PC-3 (cell line): ENCODE results near the gene NKAP. TPM values are rescaled to one million over a fixed set of nuclear protein-coding genes. Genes with fewer than 3 reads are reported as not detected.

ENCODE experiments used
- ATAC-seq: fragments of 200-7000 bp; cut with Tn5 transposase; 2 replicates; pipeline ENCODE4 v1.9.1; 2020; ENCODE audit warnings: mild to moderate bottlenecking, moderate library complexity
- BruUV-seq: library from RNA; stranded (reverse); fragments of 400-500 nt; replicated peaks from 2 replicates; lab custom pipeline; 2021; lab: Mats Ljungman, UMichigan
- CTCF ChIA-PET: fragments of 300-600 bp; sonication (Branson Sonifier 250); formaldehyde crosslinking; loops from one replicate; lab custom pipeline; 2022; ENCODE audit warnings: antibody characterized with exemption; lab: Charles Lee
- POLR2A ChIA-PET: fragments of 300-600 bp; sonication (Branson Sonifier 250); formaldehyde crosslinking; loops from one replicate; lab custom pipeline; 2022; ENCODE audit warnings: antibody characterized with exemption; ENCODE audit not compliant: unreplicated experiment; lab: Charles Lee
- DNase-seq: peaks from one replicate; pipeline ENCODE4 v3.0.0-alpha.2; 2015
- H2AFZ ChIP-seq: fragments of 300-600 bp; sonication (generic); 2 replicates; pipeline ENCODE4 v1.6.0; 2016; ENCODE audit warnings: antibody characterized with exemption, low read length
- H3F3A ChIP-seq: fragments of 300-600 bp; sonication (generic); one replicate; pipeline ENCODE4 v1.6.0; 2017; ENCODE audit warnings: antibody characterized with exemption, low read length, control low read depth, mild to moderate bottlenecking; ENCODE audit not compliant: unreplicated experiment
- H3K27ac ChIP-seq: fragments of 300-600 bp; sonication (generic); 2 replicates; pipeline ENCODE4 v1.5.1; 2016; ENCODE audit warnings: mild to moderate bottlenecking, low read length
- H3K27me3 ChIP-seq: fragments of 300-600 bp; sonication (generic); 2 replicates; pipeline ENCODE4 v1.6.1; 2016; ENCODE audit warnings: low read length, mixed read lengths
- H3K36me3 ChIP-seq: fragments of 300-600 bp; sonication (generic); 2 replicates; pipeline ENCODE4 v1.6.1; 2016; ENCODE audit warnings: low read depth, mixed run types, low read length, mixed read lengths
- H3K4me1 ChIP-seq: fragments of 300-600 bp; sonication (generic); 2 replicates; pipeline ENCODE4 v1.5.1; 2016; ENCODE audit warnings: low read length; ENCODE audit not compliant: insufficient read depth
- H3K4me2 ChIP-seq: fragments of 300-600 bp; sonication (generic); 2 replicates; pipeline ENCODE4 v1.6.0; 2016; ENCODE audit warnings: low read length
- H3K4me3 ChIP-seq: fragments of 300-600 bp; sonication (generic); 2 replicates; pipeline ENCODE4 v1.5.1; 2016; ENCODE audit warnings: mild to moderate bottlenecking, low read length, mixed read lengths
- H3K79me2 ChIP-seq: fragments of 300-600 bp; sonication (generic); 2 replicates; pipeline ENCODE4 v1.6.1; 2017; ENCODE audit warnings: low read length, mixed read lengths
- H3K9ac ChIP-seq: fragments of 300-600 bp; sonication (generic); 2 replicates; pipeline ENCODE4 v1.6.0; 2016; ENCODE audit warnings: mild to moderate bottlenecking, low read length
- H3K9me2 ChIP-seq: fragments of 300-600 bp; sonication (generic); replicated peaks from 2 replicates; pipeline ENCODE4 v1.6.1; 2016; ENCODE audit warnings: mixed run types, low read length, mixed read lengths
- H3K9me3 ChIP-seq: fragments of 300-600 bp; sonication (generic); 2 replicates; pipeline ENCODE4 v1.6.1; 2016; ENCODE audit warnings: low read length, mixed read lengths
- H4K20me1 ChIP-seq: fragments of 300-600 bp; sonication (generic); 2 replicates; pipeline ENCODE4 v1.6.1; 2016; ENCODE audit warnings: low read length, mixed read lengths
- CTCF ChIP-seq: fragments of 300-600 bp; sonication (generic); conservative IDR thresholded peaks from 2 replicates; pipeline ENCODE4 v1.5.1; 2017; ENCODE audit warnings: antibody characterized with exemption, low read depth, mild to moderate bottlenecking, low read length
- EZH2 ChIP-seq: fragments of 300-600 bp; sonication (generic); IDR thresholded peaks from one replicate; pipeline ENCODE4 v1.6.1; 2017; ENCODE audit warnings: antibody characterized with exemption, mild to moderate bottlenecking, low read length; ENCODE audit not compliant: unreplicated experiment
- EZH2phosphoT487 ChIP-seq: fragments of 300-600 bp; sonication (generic); IDR thresholded peaks from 2 replicates; pipeline ENCODE4 v1.6.1; 2018; ENCODE audit warnings: mild to moderate bottlenecking, antibody characterized with exemption, low read length, borderline replicate concordance
- intact Hi-C: fragments of 100-400 bp; cut with micrococcal nuclease; formaldehyde crosslinking; loops from 2 replicates; pipeline ENCODE4 v1.9.0; 2023
- total RNA-seq: library from RNA; depleted of rRNA; stranded (reverse); fragments of >200 nt; gene quantifications from 2 replicates; pipeline ENCODE4 v1.2.3, GENCODE V29; 2014

NKAP gene
- total RNA-seq, 1 experiment from 2014 or later: 5.2 TPM

GRCh38 chrX:119900976-119901375 is 42.6 kb downstream of the NKAP start:
- Histone ChIP-seq H3K36me3 (no peaks in the 10 kb centered on the region), H3K9me2 (no peaks in the 10 kb centered on the region), H3K9ac (no peak overlapping the region), H3K9me3 (no peaks in the 10 kb centered on the region), H3K79me2 (no peaks in the 10 kb centered on the region), H3K27me3 (no peaks in the 10 kb centered on the region), H3K4me2 (no peak overlapping the region), H2AFZ (no peak overlapping the region), H3K4me1 (no peaks in the 10 kb centered on the region), H4K20me1 (no peaks in the 10 kb centered on the region), H3K4me3 (no peak overlapping the region), H3F3A (no peaks in the 10 kb centered on the region), H3K27ac (no peak overlapping the region)
- POLR2A ChIA-PET: interaction anchor here (0.7 kb wide), 1 partner anchor 162 kb away, joined by 6 read pairs; no protein-coding TSS in a partner anchor
- DNase-seq (no peak), ATAC-seq (no peak)
- BruUV-seq: no TSS peak
- no peak for TF ChIP-seq EZH2phosphoT487
- no peak for TF ChIP-seq EZH2
- no peak for TF ChIP-seq CTCF
- CTCF ChIA-PET: no interaction called here
- intact Hi-C loops: no loop called here

GRCh38 chrX:119899125-119899524 is 44.4 kb downstream of the NKAP start:
- ATAC-seq: peak; percentile 27; the same call in 1 of the 2 replicates
- POLR2A ChIA-PET: no interaction called here

More at GRCh38 chrX:119899125-119899524, 44.4 kb downstream of the NKAP start:
- no peak for TF ChIP-seq EZH2
- no peak for TF ChIP-seq EZH2phosphoT487
- TF ChIP-seq CTCF: no peak
- H3K36me3 ChIP-seq: no peaks in the 10 kb centered on the region
- H2AFZ ChIP-seq: no peak overlapping the region
- no peaks in the 10 kb centered on the region for H3F3A ChIP-seq
- no peaks in the 10 kb centered on the region for H3K4me1 ChIP-seq
- H3K9ac ChIP-seq: no peak overlapping the region
- H3K27ac ChIP-seq: no peak overlapping the region
- H4K20me1 ChIP-seq: no peaks in the 10 kb centered on the region
- no peak overlapping the region for H3K4me2 ChIP-seq
- DNase-seq: peak; percentile 7
- no peaks in the 10 kb centered on the region for H3K9me3 ChIP-seq
- no TSS peak for BruUV-seq
- CTCF ChIA-PET: no interaction called here
- no peaks in the 10 kb centered on the region for H3K9me2 ChIP-seq
- intact Hi-C loops: no loop called here
- H3K27me3 ChIP-seq: no peaks in the 10 kb centered on the region
- no peaks in the 10 kb centered on the region for H3K79me2 ChIP-seq
- H3K4me3 ChIP-seq: no peak overlapping the region
